Ammon's horn (tissue), 1 donor: Measurements from ENCODE around the gene SPTBN1.
"Not testable (repeated sequence)": the region's sequence is repeated elsewhere in the genome, so short reads cannot be mapped to it uniquely, and the experiment has no call there.

Experiments used
- DNase-seq: peaks from one replicate; pipeline ENCODE4 v3.0.0-alpha.2; 2016; ENCODE audit warnings: low spot score

Gene SPTBN1

GRCh38 chr2:54502731-54503130, 46.6 kb downstream of the SPTBN1 start:
- no peak for DNase-seq

- DNase-seq = peak; percentile 54
Observed at GRCh38 chr2:54503192-54503591, 47.1 kb downstream of the SPTBN1 start.

GRCh38 chr2:54503828-54504227, 47.7 kb downstream of the SPTBN1 start:
- no peak for DNase-seq

GRCh38 chr2:54504866-54505265, 48.7 kb downstream of the SPTBN1 start:
- no peak for DNase-seq

- DNase-seq = no peak
Observed at GRCh38 chr2:54508541-54508940, 52.4 kb downstream of the SPTBN1 start.

- not testable (repeated sequence) for DNase-seq
Observed at GRCh38 chr2:54509043-54509442, 52.9 kb downstream of the SPTBN1 start.

GRCh38 chr2:54510916-54511315, 54.8 kb downstream of the SPTBN1 start:
- DNase-seq = no peak

- no peak for DNase-seq
Observed at GRCh38 chr2:54512183-54512582, 56.1 kb downstream of the SPTBN1 start.

GRCh38 chr2:54512663-54513362, 56.7 kb downstream of the SPTBN1 start:
- DNase-seq = no peak

GRCh38 chr2:54513363-54513715, 57.2 kb downstream of the SPTBN1 start:
- DNase-seq = no peak

- no peak for DNase-seq
Observed at GRCh38 chr2:54514822-54515569, 58.9 kb downstream of the SPTBN1 start.

GRCh38 chr2:54516842-54517241, 60.7 kb downstream of the SPTBN1 start:
- no peak for DNase-seq

GRCh38 chr2:54518016-54518415, 61.9 kb downstream of the SPTBN1 start:
- not testable (repeated sequence) for DNase-seq

- DNase-seq = no peak
Observed at GRCh38 chr2:54518430-54518829, 62.3 kb downstream of the SPTBN1 start.

- no peak for DNase-seq
Observed at GRCh38 chr2:54519841-54520459, 63.8 kb downstream of the SPTBN1 start.

GRCh38 chr2:54520687-54521086, 64.6 kb downstream of the SPTBN1 start:
- DNase-seq = no peak

- DNase-seq = peak; percentile 64
Observed at GRCh38 chr2:54522624-54523281, 66.6 kb downstream of the SPTBN1 start.

GRCh38 chr2:54523324-54523959, 67.3 kb downstream of the SPTBN1 start:
- peak; percentile 24 for DNase-seq

- no peak for DNase-seq
Observed at GRCh38 chr2:54524226-54524991, 68.3 kb downstream of the SPTBN1 start.

- no peak for DNase-seq
Observed at GRCh38 chr2:54525321-54525720, 69.2 kb downstream of the SPTBN1 start.

- DNase-seq = no peak
Observed at GRCh38 chr2:54526226-54526879, 70.2 kb downstream of the SPTBN1 start.
